ENCODE data around the gene ANAPC5. TPM values are rescaled to one million over a fixed set of nuclear protein-coding genes. Genes with fewer than 3 reads are reported as not detected.

ANAPC5 gene
- total RNA-seq, 3 donors from 2014 or later (not counting 1 experiment from before 2014, with no cell fraction given) = 134 to 171 (median 163) TPM

- intact Hi-C loops (cut with micrococcal nuclease) = no loop called here
- peak overlapping the region in 1 of 2 donors; percentile 92 for H3K27ac Mint-ChIP-seq
- peaks cover 25 to 31% of the 10 kb centered on the region in 2 donors for H3K4me1 Mint-ChIP-seq
- H3K4me3 Mint-ChIP-seq = peak overlapping the region; percentile 98
- H3K36me3 Mint-ChIP-seq = no peaks in the 10 kb centered on the region
- WGBS (ENCODE audit: insufficient coverage) = 96% methylated on average over 4 of the region's 5 CpGs
- no peak overlapping the region for H3K4me3 ChIP-seq (ENCODE audit: low read length)
- H3K36me3 ChIP-seq (ENCODE audit: control insufficient read depth, insufficient read depth, low read length) = no peaks in the 10 kb centered on the region
- TF ChIP-seq CTCF (IDR thresholded peaks at IDR 0.05) = no peak
- no peaks in the 10 kb centered on the region for H3K9me3 ChIP-seq (ENCODE audit: control insufficient read depth, insufficient read depth, low read length)
- no peak overlapping the region for H3K27ac ChIP-seq (ENCODE audit: low read length)
- no peak for ATAC-seq
- DNase-seq = no peak
- H3K9me3 Mint-ChIP-seq = no peaks in the 10 kb centered on the region
- H3K27me3 ChIP-seq (ENCODE audit: control insufficient read depth, insufficient read depth, low read length) = no peaks in the 10 kb centered on the region
- H3K4me1 ChIP-seq (ENCODE audit: control insufficient read depth, insufficient read depth, low read length) = peaks cover 13% of the 10 kb centered on the region
- H3K27me3 Mint-ChIP-seq (ENCODE audit: low read depth in 2 of 2) = no peaks in the 10 kb centered on the region
Measured at GRCh38 chr12:121398355-121398754, 46.1 kb upstream of the ANAPC5 start.

- Histone ChIP-seq H3K27me3 (ENCODE audit: control insufficient read depth, insufficient read depth, low read length) (no peaks in the 10 kb centered on the region), H3K4me3 (ENCODE audit: low read length) (no peak overlapping the region), H3K36me3 (ENCODE audit: control insufficient read depth, insufficient read depth, low read length) (no peaks in the 10 kb centered on the region), H3K9me3 (ENCODE audit: control insufficient read depth, insufficient read depth, low read length) (no peaks in the 10 kb centered on the region), H3K4me1 (ENCODE audit: control insufficient read depth, insufficient read depth, low read length) (peaks cover 13% of the 10 kb centered on the region), H3K27ac (ENCODE audit: low read length) (no peak overlapping the region)
- no peak overlapping the region for H3K4me3 Mint-ChIP-seq
- H3K27ac Mint-ChIP-seq = no peak overlapping the region
- peaks cover 21 to 27% of the 10 kb centered on the region in 2 donors for H3K4me1 Mint-ChIP-seq
- H3K27me3 Mint-ChIP-seq (ENCODE audit: low read depth in 2 of 2) = no peaks in the 10 kb centered on the region
- ATAC-seq (no peak), DNase-seq (no peak)
- no peaks in the 10 kb centered on the region for H3K36me3 Mint-ChIP-seq
- intact Hi-C loops (cut with micrococcal nuclease) = no loop called here
- TF ChIP-seq CTCF (IDR thresholded peaks at IDR 0.05) = no peak
- WGBS (ENCODE audit: insufficient coverage) = 96% methylated on average over 14 of the region's 14 CpGs
- H3K9me3 Mint-ChIP-seq = no peaks in the 10 kb centered on the region
Measured at GRCh38 chr12:121397521-121397920, 45.3 kb upstream of the ANAPC5 start.

GRCh38 chr12:121392325-121392716 lies 40.1 kb upstream of the ANAPC5 start:
- ATAC-seq = no peak
- no peak for DNase-seq
- no peak overlapping the region for H3K27ac ChIP-seq (ENCODE audit: low read length)

More at GRCh38 chr12:121392325-121392716, 40.1 kb upstream of the ANAPC5 start:
- H3K27ac Mint-ChIP-seq = peak overlapping the region in 1 of 2 donors; percentile 74
- intact Hi-C loops (cut with micrococcal nuclease) = no loop called here
- no peak for TF ChIP-seq CTCF (IDR thresholded peaks at IDR 0.05)
- H3K4me3 Mint-ChIP-seq = no peak overlapping the region
- peaks cover 7% of the 10 kb centered on the region for H3K4me1 ChIP-seq (ENCODE audit: control insufficient read depth, insufficient read depth, low read length)
- no peak overlapping the region for H3K4me3 ChIP-seq (ENCODE audit: low read length)
- H3K27me3 Mint-ChIP-seq (ENCODE audit: low read depth in 2 of 2) = no peaks in the 10 kb centered on the region
- WGBS (ENCODE audit: insufficient coverage) = 96% methylated on average over 3 of the region's 3 CpGs
- no peaks in the 10 kb centered on the region for H3K9me3 Mint-ChIP-seq
- H3K36me3 Mint-ChIP-seq = no peaks in the 10 kb centered on the region
- H3K9me3 ChIP-seq (ENCODE audit: control insufficient read depth, insufficient read depth, low read length) = no peaks in the 10 kb centered on the region
- H3K36me3 ChIP-seq (ENCODE audit: control insufficient read depth, insufficient read depth, low read length) = no peaks in the 10 kb centered on the region
- peaks cover 5 to 10% of the 10 kb centered on the region in 2 donors for H3K4me1 Mint-ChIP-seq
- no peaks in the 10 kb centered on the region for H3K27me3 ChIP-seq (ENCODE audit: control insufficient read depth, insufficient read depth, low read length)

All from natural killer cell (primary cell).